Astrocyte (in vitro differentiated cells and primary cell): ENCODE measurements around the gene FNDC3A. TPM values are rescaled to one million over a fixed set of nuclear protein-coding genes. Genes with fewer than 3 reads are reported as not detected.
"Not testable (repeated sequence)": the region's sequence is repeated elsewhere in the genome, so short reads cannot be mapped to it uniquely, and the experiment has no call there.

Source experiments
- DNase-seq: peaks from one replicate; pipeline ENCODE4 v3.0.0-alpha.2; 2010; ENCODE audit warnings: low read depth
- FAIRE-seq: peaks from 2 replicates; lab custom pipeline; 2011; peaks lifted over from hg19 to GRCh38; lab: Jason Lieb, UNC
- H2AFZ ChIP-seq: 2 replicates; pipeline ENCODE4 v1.6.0; 2012; ENCODE audit warnings: low read depth, low read length, inconsistent platforms
- H3K27ac ChIP-seq: 2 replicates; pipeline ENCODE4 v1.5.1; 2011; ENCODE audit warnings: low read depth, low read length, inconsistent platforms
- H3K27me3 ChIP-seq: 2 replicates; pipeline ENCODE4 v1.6.0; 2011; ENCODE audit warnings: low read length, inconsistent platforms; ENCODE audit not compliant: insufficient read depth
- H3K36me3 ChIP-seq: 2 replicates; pipeline ENCODE4 v1.5.1; 2011; ENCODE audit warnings: low read length, inconsistent platforms; ENCODE audit not compliant: insufficient read depth
- H3K4me1 ChIP-seq: 2 replicates; pipeline ENCODE4 v1.5.1; 2011; ENCODE audit warnings: low read length, inconsistent platforms; ENCODE audit not compliant: insufficient read depth
- H3K4me2 ChIP-seq: 2 replicates; pipeline ENCODE4 v1.6.0; 2012; ENCODE audit warnings: low read length, inconsistent platforms
- H3K4me3 ChIP-seq: 2 replicates; pipeline ENCODE4 v1.5.1; 2011; ENCODE audit warnings: low read depth, mild to moderate bottlenecking, low read length, inconsistent platforms; ENCODE audit not compliant: insufficient read depth
- H3K79me2 ChIP-seq: 2 replicates; pipeline ENCODE4 v1.6.0; 2012; ENCODE audit warnings: mild to moderate bottlenecking, low read length, inconsistent platforms; ENCODE audit not compliant: insufficient read depth
- H3K9ac ChIP-seq: 2 replicates; pipeline ENCODE4 v1.6.0; 2012; ENCODE audit warnings: mild to moderate bottlenecking, low read length, inconsistent platforms
- H3K9me3 ChIP-seq: 2 replicates; pipeline ENCODE4 v1.5.1; 2012; ENCODE audit warnings: low read depth, mild to moderate bottlenecking, low read length, inconsistent platforms; ENCODE audit not compliant: insufficient read depth
- H4K20me1 ChIP-seq: 2 replicates; pipeline ENCODE4 v1.6.0; 2012; ENCODE audit warnings: low read length, inconsistent platforms; ENCODE audit not compliant: insufficient read depth
- H3K27ac Mint-ChIP-seq: one replicate; pipeline ENCODE4 v1.8.0; 2021; ENCODE audit warnings: mild to moderate bottlenecking, mixed read lengths; ENCODE audit not compliant: unreplicated experiment
- H3K27me3 Mint-ChIP-seq: one replicate; pipeline ENCODE4 v1.8.0; 2021; ENCODE audit warnings: low read depth, mixed read lengths; ENCODE audit not compliant: unreplicated experiment
- H3K36me3 Mint-ChIP-seq: one replicate; pipeline ENCODE4 v1.8.0; 2021; ENCODE audit warnings: low read depth, mixed read lengths; ENCODE audit not compliant: unreplicated experiment
- H3K4me1 Mint-ChIP-seq: one replicate; pipeline ENCODE4 v1.8.0; 2021; ENCODE audit warnings: low read depth, mixed read lengths; ENCODE audit not compliant: unreplicated experiment
- H3K4me3 Mint-ChIP-seq: one replicate; pipeline ENCODE4 v1.8.0; 2021; ENCODE audit warnings: mild to moderate bottlenecking, moderate library complexity, mixed read lengths; ENCODE audit not compliant: unreplicated experiment
- H3K9me3 Mint-ChIP-seq: one replicate; pipeline ENCODE4 v1.8.0; 2021; ENCODE audit warnings: mild to moderate bottlenecking, mixed read lengths; ENCODE audit not compliant: unreplicated experiment
- CTCF ChIP-seq: IDR thresholded peaks from 2 replicates; pipeline ENCODE4 v1.5.1; 2011; ENCODE audit warnings: low read depth, mild to moderate bottlenecking, inconsistent platforms, low read length, moderate library complexity; ENCODE audit not compliant: insufficient read depth
- EZH2 ChIP-seq: IDR thresholded peaks from 2 replicates; pipeline ENCODE4 v1.6.1; 2012; ENCODE audit warnings: mild to moderate bottlenecking, low read length, inconsistent platforms; ENCODE audit not compliant: insufficient read depth
- total RNA-seq: library from RNA; stranded (reverse); gene quantifications from 2 replicates; pipeline ENCODE4 v1.2.1, GENCODE V29; 2021

FNDC3A gene
- total RNA-seq, 1 donor from 2014 or later, result 82.6 TPM

DNA sequence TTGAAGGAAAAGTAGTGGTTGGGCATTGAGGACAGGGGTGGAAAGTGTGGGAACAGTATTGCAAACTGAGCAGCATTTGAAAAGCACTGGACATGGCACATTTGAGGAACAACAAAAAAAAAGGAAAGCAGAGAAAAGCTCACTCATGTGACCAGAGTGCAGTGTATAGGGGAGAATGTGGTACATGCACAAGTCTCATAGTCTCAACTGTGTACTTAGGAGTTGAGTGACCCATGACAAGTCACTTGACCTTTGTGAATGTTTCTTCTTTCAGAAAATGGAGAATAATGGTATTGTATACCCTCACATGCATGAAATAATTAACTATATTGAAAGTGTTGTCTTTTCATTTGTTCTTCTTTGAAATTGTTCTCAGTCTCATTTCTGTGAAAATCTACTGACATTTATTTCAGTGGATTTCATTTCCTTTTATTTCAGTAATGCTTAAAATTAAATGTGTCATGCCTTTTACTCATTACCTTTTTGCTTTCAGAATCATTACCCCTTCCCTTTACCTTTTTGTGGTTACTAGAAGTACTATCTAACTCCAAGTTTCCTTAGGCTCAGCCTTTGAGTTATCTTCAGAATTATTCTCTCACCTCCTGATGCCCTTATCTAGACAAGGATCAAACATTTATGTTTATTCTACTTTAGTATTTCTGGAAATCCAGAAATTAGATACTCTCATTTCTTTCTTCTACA is 165.3 kb downstream of the FNDC3A start:
- Histone ChIP-seq H3K9ac (no peak overlapping the region), H4K20me1 (peaks cover 10% of the 10 kb centered on the region), H2AFZ (no peak overlapping the region), H3K27me3 (no peaks in the 10 kb centered on the region), H3K4me1 (no peaks in the 10 kb centered on the region), H3K79me2 (peaks cover 7% of the 10 kb centered on the region), H3K36me3 (peaks cover 22% of the 10 kb centered on the region), H3K4me3 (no peak overlapping the region), H3K4me2 (no peak overlapping the region), H3K9me3 (no peaks in the 10 kb centered on the region), H3K27ac (no peak overlapping the region)
- H3K27ac Mint-ChIP-seq, result no peak overlapping the region
- no peak for FAIRE-seq
- TF ChIP-seq EZH2 (no peak), CTCF (no peak)
- no peaks in the 10 kb centered on the region for H3K27me3 Mint-ChIP-seq
- H3K36me3 Mint-ChIP-seq, result peaks cover 8% of the 10 kb centered on the region
- peaks cover 6% of the 10 kb centered on the region for H3K4me1 Mint-ChIP-seq
- H3K9me3 Mint-ChIP-seq, result no peaks in the 10 kb centered on the region
- DNase-seq, result no peak
- no peak overlapping the region for H3K4me3 Mint-ChIP-seq

DNA sequence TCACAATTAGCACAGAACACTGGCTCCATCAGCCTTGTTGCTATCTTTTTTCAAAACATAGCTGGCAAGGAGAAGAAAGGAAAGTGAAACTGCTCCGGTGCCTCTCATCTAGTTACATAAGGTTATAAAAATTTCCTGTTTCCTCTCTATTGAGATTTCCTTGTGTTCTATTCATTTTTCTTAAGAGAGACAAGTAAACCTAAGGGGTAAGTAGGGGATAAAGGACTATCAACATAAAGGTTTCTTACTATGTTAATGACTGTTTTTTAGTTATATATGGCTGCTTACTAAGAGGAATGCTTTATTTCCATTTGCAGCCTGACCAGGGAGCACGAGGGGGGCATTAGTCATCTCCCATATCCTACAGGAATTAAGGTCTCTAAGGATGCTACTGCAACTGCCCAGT is 171.2 kb downstream of the FNDC3A start:
- peak overlapping the region; percentile 91 for H3K27ac Mint-ChIP-seq
- Histone ChIP-seq H3K4me2 (peak overlapping the region; percentile 79), H3K79me2 (peaks cover 47% of the 10 kb centered on the region), H3K27me3 (no peaks in the 10 kb centered on the region), H2AFZ (no peak overlapping the region), H3K36me3 (peaks cover 6% of the 10 kb centered on the region), H3K4me1 (no peaks in the 10 kb centered on the region), H3K9ac (peak overlapping the region; percentile 56), H3K27ac (peak overlapping the region; percentile 35), H3K9me3 (no peaks in the 10 kb centered on the region), H3K4me3 (peak overlapping the region; percentile 22), H4K20me1 (peaks cover 29% of the 10 kb centered on the region)
- FAIRE-seq, result no peak
- H3K36me3 Mint-ChIP-seq, result peaks cover 39% of the 10 kb centered on the region
- DNase-seq, result peak; percentile 53
- peaks cover 6% of the 10 kb centered on the region for H3K9me3 Mint-ChIP-seq
- H3K4me3 Mint-ChIP-seq, result peak overlapping the region; percentile 73
- TF ChIP-seq EZH2, result no peak
- H3K27me3 Mint-ChIP-seq, result no peaks in the 10 kb centered on the region
- peaks cover 13% of the 10 kb centered on the region for H3K4me1 Mint-ChIP-seq

DNA sequence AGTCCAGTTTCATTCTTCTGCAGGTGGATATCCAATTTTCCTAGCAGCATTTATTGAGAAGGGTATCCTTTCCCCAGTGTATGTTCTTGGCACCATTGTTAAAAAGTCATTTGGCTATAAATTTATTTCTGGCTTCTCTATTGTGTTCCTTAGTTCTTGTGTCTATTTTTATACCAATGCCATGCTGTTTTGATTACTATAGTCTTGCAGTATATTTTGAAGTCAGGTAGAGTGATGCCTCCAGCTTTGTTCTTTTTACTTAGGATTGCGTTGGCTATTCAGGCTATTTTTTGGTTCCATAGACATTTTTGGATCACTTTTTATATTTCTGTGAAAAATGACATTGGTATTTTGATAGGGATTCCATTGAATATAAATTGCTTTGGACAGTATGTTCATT is 172.7 kb downstream of the FNDC3A start:
- no peak for DNase-seq
- Histone ChIP-seq H3K9me3 (no peaks in the 10 kb centered on the region), H4K20me1 (peaks cover 32% of the 10 kb centered on the region), H3K27ac (no peak overlapping the region), H3K4me2 (no peak overlapping the region), H3K4me3 (no peak overlapping the region), H3K79me2 (peaks cover 47% of the 10 kb centered on the region), H3K27me3 (no peaks in the 10 kb centered on the region), H3K36me3 (peaks cover 6% of the 10 kb centered on the region), H2AFZ (no peak overlapping the region), H3K4me1 (no peaks in the 10 kb centered on the region), H3K9ac (no peak overlapping the region)
- TF ChIP-seq CTCF (no peak), EZH2 (no peak)
- Mint-ChIP-seq H3K27me3 (no peaks in the 10 kb centered on the region), H3K36me3 (peaks cover 42% of the 10 kb centered on the region), H3K4me3 (no peak overlapping the region), H3K9me3 (peaks cover 6% of the 10 kb centered on the region), H3K4me1 (peaks cover 11% of the 10 kb centered on the region), H3K27ac (no peak overlapping the region)
- no peak for FAIRE-seq

DNA sequence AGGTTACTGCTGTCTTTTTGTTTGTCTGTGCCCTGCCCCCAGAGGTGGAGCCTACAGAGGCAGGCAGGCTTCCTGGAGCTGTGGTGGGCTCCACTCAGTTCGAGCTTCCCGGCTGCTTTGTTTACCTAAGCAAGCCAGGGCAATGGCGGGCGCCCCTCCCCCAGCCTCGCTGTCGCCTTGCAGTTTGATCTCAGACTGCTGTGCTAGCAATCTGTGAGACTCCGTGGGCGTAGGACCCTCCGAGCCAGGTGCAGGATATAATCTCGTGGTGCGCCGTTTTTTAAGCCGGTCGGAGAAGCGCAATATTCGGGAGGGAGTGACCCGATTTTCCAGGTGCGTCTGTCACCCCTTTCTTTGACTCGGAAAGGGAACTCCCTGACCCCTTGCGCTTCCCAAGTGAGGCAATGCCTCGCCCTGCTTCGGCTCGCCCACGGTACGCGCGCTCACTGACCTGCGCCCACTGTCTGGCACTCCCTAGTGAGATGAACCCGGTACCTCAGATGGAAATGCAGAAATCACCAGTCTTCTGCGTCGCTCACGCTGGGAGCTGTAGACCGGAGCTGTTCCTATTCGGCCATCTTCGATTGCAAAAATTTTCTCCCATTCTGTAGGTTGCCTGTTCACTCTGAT is 182.4 kb downstream of the FNDC3A start:
- H3K36me3 ChIP-seq, DNase-seq, H3K27me3 ChIP-seq, H2AFZ ChIP-seq, H3K27ac ChIP-seq, H3K4me3 Mint-ChIP-seq, H3K4me3 ChIP-seq, H3K4me1 ChIP-seq, H3K9me3 Mint-ChIP-seq, FAIRE-seq, H3K27me3 Mint-ChIP-seq, H3K4me1 Mint-ChIP-seq, H3K4me2 ChIP-seq, H3K9me3 ChIP-seq, H3K27ac Mint-ChIP-seq, H4K20me1 ChIP-seq, H3K9ac ChIP-seq, H3K79me2 ChIP-seq: not testable (repeated sequence)
- peaks cover 21% of the 10 kb centered on the region for H3K36me3 Mint-ChIP-seq
